ELF-1 (cell line): ENCODE results near the gene INPP5F.
A peak's percentile ranks its signal among the peaks of the same experiment; 100 is the strongest.

Source experiments
- DNase-seq: peaks from one replicate; pipeline ENCODE4 v3.0.0-alpha.2; 2016; ENCODE audit warnings: low read depth, low spot score

Gene INPP5F

GRCh38 chr10:119817991-119818888 is 92.4 kb downstream of the INPP5F start:
- DNase-seq = peak; percentile 98

GRCh38 chr10:119818889-119819270 is 93.0 kb downstream of the INPP5F start:
- no peak for DNase-seq

- no peak for DNase-seq
These were observed 95.3 kb downstream of the INPP5F start for GRCh38 chr10:119821182-119821581.

- DNase-seq = no peak
These were observed 98.4 kb downstream of the INPP5F start for GRCh38 chr10:119824299-119824698.

- DNase-seq = no peak
These were observed 100.9 kb downstream of the INPP5F start for GRCh38 chr10:119826771-119827170.

GRCh38 chr10:119827430-119827829 is 101.6 kb downstream of the INPP5F start:
- no peak for DNase-seq

- peak; percentile 25 for DNase-seq
These were observed 103.6 kb downstream of the INPP5F start for GRCh38 chr10:119829429-119829828.

GRCh38 chr10:119830851-119831250 is 105.0 kb downstream of the INPP5F start:
- DNase-seq = no peak

- DNase-seq = no peak
These were observed 105.8 kb downstream of the INPP5F start for GRCh38 chr10:119831656-119832055.

GRCh38 chr10:119832951-119833350 is 107.1 kb downstream of the INPP5F start:
- DNase-seq = no peak

GRCh38 chr10:119834188-119834587 is 108.3 kb downstream of the INPP5F start:
- no peak for DNase-seq

GRCh38 chr10:119845656-119846055 is 119.8 kb downstream of the INPP5F start:
- no peak for DNase-seq

GRCh38 chr10:119849031-119849789 is 123.4 kb downstream of the INPP5F start:
- peak; percentile 24 for DNase-seq

GRCh38 chr10:119849944-119850343 is 124.1 kb downstream of the INPP5F start:
- DNase-seq = no peak

GRCh38 chr10:119852277-119852676 is 126.4 kb downstream of the INPP5F start:
- no peak for DNase-seq

- DNase-seq = no peak
These were observed 127.0 kb downstream of the INPP5F start for GRCh38 chr10:119852822-119853221.

- no peak for DNase-seq
These were observed 127.7 kb downstream of the INPP5F start for GRCh38 chr10:119853574-119853973.

GRCh38 chr10:119858063-119858462 is 132.2 kb downstream of the INPP5F start:
- DNase-seq = no peak

GRCh38 chr10:119859420-119860258 is 133.8 kb downstream of the INPP5F start:
- no peak for DNase-seq

GRCh38 chr10:119860866-119861607 is 135.2 kb downstream of the INPP5F start:
- DNase-seq = no peak

GRCh38 chr10:119862524-119862923 is 136.7 kb downstream of the INPP5F start:
- no peak for DNase-seq
